Left lung (tissue), 10 donors: ENCODE results near the gene PIP4P1. TPM values are rescaled to one million over a fixed set of nuclear protein-coding genes. Genes with fewer than 3 reads are reported as not detected.

ENCODE experiments used
- ATAC-seq: fragments of 200-7000 bp; cut with Tn5 transposase; one replicate; pipeline ENCODE4 v1.9.1; 2020; ENCODE audit warnings: moderate library complexity
- DNase-seq, 4 donors: peaks; one replicate each; pipeline ENCODE4 v3.0.0-alpha.2; 2013 to 2020
- H3K27ac ChIP-seq, 2 donors: fragments of 200-600 bp; sonication (generic) in 1 of 2; one replicate each; pipeline versions ENCODE4 v1.5.0 to v1.8.0; 2020 to 2021
- H3K27me3 ChIP-seq, 2 donors: fragments of 200-600 bp; sonication (generic) in 1 of 2; one replicate each; pipeline versions ENCODE4 v1.5.0 to v1.8.0; 2020 to 2021
- H3K36me3 ChIP-seq, 2 donors: fragments of 200-600 bp; sonication (generic) in 1 of 2; one replicate each; pipeline versions ENCODE4 v1.5.0 to v1.8.0; 2020 to 2021
- H3K4me1 ChIP-seq, 2 donors: fragments of 200-600 bp; one replicate each; pipeline ENCODE4 v1.8.0; 2021
- H3K4me3 ChIP-seq, 2 donors: fragments of 200-600 bp; sonication (generic) in 1 of 2; one replicate each; pipeline versions ENCODE4 v1.5.0 to v1.8.0; 2020 to 2021; ENCODE audit warnings: mild to moderate bottlenecking in 1 of 2
- H3K9me3 ChIP-seq, 2 donors: fragments of 200-600 bp; sonication (generic) in 1 of 2; one replicate each; pipeline versions ENCODE4 v1.5.0 to v1.8.0; 2020 to 2021
- CTCF ChIP-seq, 2 donors: fragments of 200-600 bp; sonication (generic) in 1 of 2; IDR thresholded peaks; one replicate each; pipeline versions ENCODE4 v1.5.0 to v1.8.0; 2021; ENCODE audit warnings: antibody characterized with exemption in 2 of 2
- intact Hi-C, 2 donors: fragments of 100-400 bp; cut with DNase I; formaldehyde crosslinking; loops; one replicate each; pipeline versions ENCODE4 v1.11.2 to v1.14.2; 2022
- polyA plus RNA-seq, 6 donors: library from polyadenylated mRNA; unstranded; fragments of 120-200 nt; gene quantifications; one replicate each; pipeline ENCODE4 v1.2.1, GENCODE V29; 2013; ENCODE audit not compliant: insufficient read length in 6 of 6
- total RNA-seq, 2 donors: library from RNA; stranded (reverse); fragmentation: NEBNext Ultra II Directional; extraction: Animal tissue kit (Norgen Biotek cat#: 25700); gene quantifications; one replicate each; pipeline ENCODE4 v1.2.1, GENCODE V29; 2021
- donor health status: DM: no; HTN: yes; CAD: no.
- donor health status: DM: no; HTN: no; CAD: no.

The PIP4P1 gene
- total and polyA plus RNA-seq, 8 donors, result 24.9 to 40.3 (median 29.3) TPM

- Histone ChIP-seq H3K4me1 (peaks cover 0 to 42% of the 10 kb centered on the region in 2 donors), H3K36me3 (peaks cover 0 to under 1% of the 10 kb centered on the region in 2 donors), H3K4me3 (peak overlapping the region; percentile 73 to 75), H3K27ac (peak overlapping the region; percentile 96), H3K9me3 (no peaks in the 10 kb centered on the region), H3K27me3 (no peaks in the 10 kb centered on the region)
- DNase-seq (no peak), ATAC-seq (peak; percentile 32)
- no peak for TF ChIP-seq CTCF (IDR thresholded peaks at IDR 0.05)
- intact Hi-C loops, result loop anchor here in 1 of 2 donors (10.0 kb wide), 1 partner anchor 191 kb away; no protein-coding TSS in a partner anchor
Measured at GRCh38 chr14:20413744-20414082, 47.5 kb downstream of the PIP4P1 start.

GRCh38 chr14:20412876-20413743 is 48.1 kb downstream of the PIP4P1 start, which contains the start of gene TEP1:
Gene TEP1, minus strand, starts transcription at chr14:20413501. Its CDS starts 5,062 bp downstream, at chr14:20408439.
- H3K4me1 ChIP-seq, result peaks cover 0 to 42% of the 10 kb centered on the region in 2 donors
- DNase-seq (peak; percentile 81 to 97 (median 90)), ATAC-seq (peak; percentile 97)
- H3K36me3 ChIP-seq, result peaks cover 0 to 7% of the 10 kb centered on the region in 2 donors
- H3K4me3 ChIP-seq, result peak within 1 kb of the TSS; percentile 73 to 75
- H3K27ac ChIP-seq, result peak within 1 kb of the TSS; percentile 96
- H3K27me3 ChIP-seq, result no peaks in the 10 kb centered on the region
- TF ChIP-seq CTCF (IDR thresholded peaks at IDR 0.05), result no peak
- no peaks in the 10 kb centered on the region for H3K9me3 ChIP-seq
- intact Hi-C loops, result loop anchor here in 1 of 2 donors (10.0 kb wide), 1 partner anchor 192 kb away; no protein-coding TSS in a partner anchor

GRCh38 chr14:20412411-20412810 is 48.8 kb downstream of the PIP4P1 start:
- DNase-seq (no peak), ATAC-seq (peak; percentile 5)
- Histone ChIP-seq H3K9me3 (no peaks in the 10 kb centered on the region), H3K27me3 (no peaks in the 10 kb centered on the region), H3K36me3 (peaks cover 0 to 14% of the 10 kb centered on the region in 2 donors), H3K4me3 (peak overlapping the region; percentile 73 to 75), H3K4me1 (peaks cover 0 to 42% of the 10 kb centered on the region in 2 donors), H3K27ac (peak overlapping the region; percentile 96)
- no peak for TF ChIP-seq CTCF (IDR thresholded peaks at IDR 0.05)
- intact Hi-C loops, result loop anchor here in 1 of 2 donors (10.0 kb wide), 1 partner anchor 192 kb away; no protein-coding TSS in a partner anchor

GRCh38 chr14:20409226-20409625 is 52.0 kb downstream of the PIP4P1 start:
- H3K9me3 ChIP-seq, result no peaks in the 10 kb centered on the region
- no peak for TF ChIP-seq CTCF (IDR thresholded peaks at IDR 0.05)
- no peak overlapping the region for H3K4me3 ChIP-seq
- DNase-seq (no peak), ATAC-seq (no peak)
- no peak overlapping the region for H3K27ac ChIP-seq
- H3K36me3 ChIP-seq, result peaks cover 0 to 45% of the 10 kb centered on the region in 2 donors
- H3K27me3 ChIP-seq, result no peaks in the 10 kb centered on the region
- H3K4me1 ChIP-seq, result peaks cover 0 to 31% of the 10 kb centered on the region in 2 donors
- intact Hi-C loops, result no loop called here

Other genes starting within 250 kb of the PIP4P1 start
- not detected for gene OR11H6, start 237.7 kb downstream of the PIP4P1 start, total RNA-seq
- gene OR11H6, start 237.7 kb downstream of the PIP4P1 start, polyA plus RNA-seq, result not detected
- gene OR11H7, start 232.5 kb downstream of the PIP4P1 start, total RNA-seq, result not detected
- gene OR11H7, start 232.5 kb downstream of the PIP4P1 start, polyA plus RNA-seq, result under 1 TPM; 0.32 to 0.98 (median 0.75) TPM
- gene OR11H4, start 222.1 kb downstream of the PIP4P1 start, total RNA-seq, result not detected
- gene OR11H4, start 222.1 kb downstream of the PIP4P1 start, polyA plus RNA-seq, result under 1 TPM in 3 of 6 donors, not detected in 3; 0.11 to 0.20 (median 0.13) TPM
- 10 to 100 TPM; 16.6 to 18.3 TPM for gene TTC5, start 155.5 kb downstream of the PIP4P1 start, total RNA-seq
- 10 to 100 TPM; 22.8 to 27.6 (median 25.3) TPM for gene TTC5, start 155.5 kb downstream of the PIP4P1 start, polyA plus RNA-seq
- gene CCNB1IP1, start 128.2 kb downstream of the PIP4P1 start, total RNA-seq, result 10 to 100 TPM; 30.0 to 31.1 TPM
- gene CCNB1IP1, start 128.2 kb downstream of the PIP4P1 start, polyA plus RNA-seq, result 100 to 1,000 TPM; 111 to 151 (median 135) TPM
- gene PARP2, start 117.8 kb downstream of the PIP4P1 start, total RNA-seq, result 10 to 100 TPM; 18.0 to 24.1 TPM
- 10 to 100 TPM; 51.8 to 68.4 (median 59.3) TPM for gene PARP2, start 117.8 kb downstream of the PIP4P1 start, polyA plus RNA-seq
- 10 to 100 TPM; 50.8 to 57.0 TPM for gene TEP1, start 47.9 kb downstream of the PIP4P1 start, total RNA-seq
- gene TEP1, start 47.9 kb downstream of the PIP4P1 start, polyA plus RNA-seq, result 10 to 100 TPM; 19.0 to 25.0 (median 20.5) TPM
- gene KLHL33, start 25.3 kb downstream of the PIP4P1 start, total RNA-seq, result under 1 TPM; 0.20 to 0.31 TPM
- under 1 TPM; 0.21 to 0.39 (median 0.31) TPM for gene KLHL33, start 25.3 kb downstream of the PIP4P1 start, polyA plus RNA-seq
- 10 to 100 TPM; 29.0 to 37.9 TPM for gene OSGEP, start 6.6 kb downstream of the PIP4P1 start, total RNA-seq
- 10 to 100 TPM; 75.5 to 90.1 (median 83.4) TPM for gene OSGEP, start 6.6 kb downstream of the PIP4P1 start, polyA plus RNA-seq
- gene APEX1, start 6.2 kb downstream of the PIP4P1 start, total RNA-seq, result 100 to 1,000 TPM; 115 to 138 TPM
- gene APEX1, start 6.2 kb downstream of the PIP4P1 start, polyA plus RNA-seq, result 100 to 1,000 TPM; 305 to 342 (median 319) TPM
- gene PNP, start 8.0 kb upstream of the PIP4P1 start, total RNA-seq, result 10 to 100 TPM; 37.6 to 84.8 TPM
- 10 to 100 TPM; 28.5 to 43.3 (median 35.6) TPM for gene PNP, start 8.0 kb upstream of the PIP4P1 start, polyA plus RNA-seq
- under 1 TPM; 0.35 to 0.71 TPM for gene RNASE10, start 44.1 kb upstream of the PIP4P1 start, total RNA-seq
- under 1 TPM in 4 of 6 donors, not detected in 2; 0.30 to 0.93 (median 0.43) TPM for gene RNASE10, start 44.1 kb upstream of the PIP4P1 start, polyA plus RNA-seq
- not detected for gene RNASE9, start 99.6 kb upstream of the PIP4P1 start, total RNA-seq
- not detected for gene RNASE9, start 99.6 kb upstream of the PIP4P1 start, polyA plus RNA-seq
- gene RNASE11, start 126.6 kb upstream of the PIP4P1 start, total RNA-seq, result not detected
- not detected for gene RNASE11, start 126.6 kb upstream of the PIP4P1 start, polyA plus RNA-seq
- not detected for gene RNASE12, start 129.9 kb upstream of the PIP4P1 start, total RNA-seq
- gene RNASE12, start 129.9 kb upstream of the PIP4P1 start, polyA plus RNA-seq, result not detected
- gene OR6S1, start 180.3 kb upstream of the PIP4P1 start, total RNA-seq, result not detected
- gene OR6S1, start 180.3 kb upstream of the PIP4P1 start, polyA plus RNA-seq, result not detected
- gene RNASE4, start 223.1 kb upstream of the PIP4P1 start, total RNA-seq, result 10 to 100 TPM; 17.9 to 18.5 TPM
- gene RNASE4, start 223.1 kb upstream of the PIP4P1 start, polyA plus RNA-seq, result 1 to 10 TPM; 5.1 to 7.8 (median 6.4) TPM
- 10 to 100 TPM; 10.3 to 11.0 TPM for gene ANG, start 227.3 kb upstream of the PIP4P1 start, total RNA-seq
- 10 to 100 TPM in 1 of 6 donors, 1 to 10 TPM in 5; 6.6 to 10.9 (median 8.4) TPM for gene ANG, start 227.3 kb upstream of the PIP4P1 start, polyA plus RNA-seq